Spleen (tissue), 11 donors: ENCODE data around the gene EHD4. TPM values are rescaled to one million over a fixed set of nuclear protein-coding genes. Genes with fewer than 3 reads are reported as not detected.

Experiments
- DNase-seq: peaks from one replicate; pipeline ENCODE4 v3.0.0-alpha.2; 2020
- H3K27ac ChIP-seq, 8 donors: fragments of 200-600 bp; sonication (generic) in 7 of 8; 1 replicate in 4 of 8; 2 replicates in 4 of 8; pipeline versions ENCODE4 v1.5.0 to v1.8.0; 2016 to 2021; ENCODE audit warnings: inconsistent platforms in 4 of 8, mild to moderate bottlenecking in 4 of 8, moderate library complexity in 1 of 8
- H3K27me3 ChIP-seq, 7 donors: fragments of 200-600 bp; sonication (generic) in 6 of 7; replicated peaks in 1 of 7; 1 replicate in 4 of 7; 2 replicates in 3 of 7; pipeline versions ENCODE4 v1.5.0 to v1.8.0; 2016 to 2021; ENCODE audit warnings: inconsistent platforms in 3 of 7, mild to moderate bottlenecking in 1 of 7
- H3K36me3 ChIP-seq, 6 donors: fragments of 200-600 bp; sonication (generic) in 5 of 6; 1 replicate in 4 of 6; 2 replicates in 2 of 6; pipeline versions ENCODE4 v1.5.0 to v1.8.0; 2016 to 2021; ENCODE audit warnings: inconsistent platforms in 2 of 6
- H3K4me1 ChIP-seq, 6 donors: fragments of 200-600 bp; sonication (generic) in 5 of 6; 1 replicate in 3 of 6; 2 replicates in 3 of 6; pipeline versions ENCODE4 v1.5.0 to v1.8.0; 2016 to 2021; ENCODE audit warnings: inconsistent platforms in 3 of 6
- H3K4me3 ChIP-seq, 8 donors: fragments of 200-600 bp; sonication (generic) in 7 of 8; 1 replicate in 4 of 8; 2 replicates in 4 of 8; pipeline versions ENCODE4 v1.5.0 to v1.8.0; 2016 to 2021; ENCODE audit warnings: inconsistent platforms in 4 of 8, mild to moderate bottlenecking in 4 of 8, moderate library complexity in 2 of 8
- H3K9me3 ChIP-seq, 8 donors: fragments of 200-600 bp; sonication (generic) in 7 of 8; 1 replicate in 4 of 8; 2 replicates in 4 of 8; pipeline versions ENCODE4 v1.5.0 to v1.8.0; 2016 to 2021; ENCODE audit warnings: inconsistent platforms in 4 of 8
- POLR2A ChIP-seq, 3 donors: fragments of 450-650 bp; IDR thresholded peaks; one replicate each; pipeline ENCODE4 v1.5.1; 2017; ENCODE audit warnings: antibody characterized with exemption in 3 of 3, mild to moderate bottlenecking in 1 of 3
- POLR2AphosphoS5 ChIP-seq, 3 donors: sonication (generic); formaldehyde crosslinking; IDR thresholded peaks; one replicate each; pipeline ENCODE4 v1.5.1; 2017; ENCODE audit warnings: antibody characterized with exemption in 3 of 3
- WGBS, 5 donors: extraction: QIAGEN DNeasy Blood & Tissue Kit in 3 of 5; methylation state at CpG; one replicate each; pipeline versions ENCODE4 v1.1.5 to v1.1.7; 2013 to 2018; 5-methylcytosine and 5-hydroxymethylcytosine counted together
- intact Hi-C: fragments of 100-400 bp; cut with DNase I; formaldehyde crosslinking; loops from one replicate; pipeline ENCODE4 v1.15.0; 2023; ENCODE audit warnings: low total_unique reads
- polyA plus RNA-seq, 3 donors: library from polyadenylated mRNA; stranded (reverse); fragments of 200-250 nt; gene quantifications; one replicate each; pipeline ENCODE4 v1.2.1, GENCODE V29; 2013
- total RNA-seq, 7 donors: library from RNA; depleted of rRNA in 3 of 7; stranded (reverse); fragments of >200 nt in 3 of 7; fragmentation: NEBNext Ultra II Directional in 4 of 7; extraction: Animal tissue kit (Norgen Biotek cat#: 25700) in 4 of 7; gene quantifications; one replicate each; pipeline versions ENCODE4 v1.1.0 to v1.2.1, GENCODE V29; 2016 to 2021
- TF ChIP-seq, protein P1 (sequence below), 11 experiments: fragments of 200-600 bp in 7 of 11; fragments of 450-650 bp in 4 of 11; sonication (generic) in 4 of 11; IDR thresholded peaks in 8 of 11; conservative IDR thresholded peaks in 3 of 11; 1 replicate in 7 of 11; 2 replicates in 4 of 11; pipeline versions ENCODE4 v1.4.0 to v1.8.0; 2016 to 2021; ENCODE audit warnings: antibody characterized with exemption in 11 of 11, inconsistent platforms in 4 of 11, mild to moderate bottlenecking in 1 of 11
- donor health status: healthy with polysubstance abuse.
- donor health status: DM: no; HTN: no; CAD: no; lungs with moderate emphysema.
- donor health status: DM: no; HTN: no; CAD: no.
- donor health status: Bipolar disorder and iron deficiency.
- donor health status: healthy.
- donor health status: DM: no; HTN: no; CAD: no.
- donor health status: DM: yes; HTN: yes; CAD: no.

Gene EHD4
- total and polyA plus RNA-seq, 10 donors: 5.5 to 33.2 (median 21.7) TPM

GRCh38 chr15:41881550-41881919 is 90.8 kb downstream of the EHD4 start:
- TF ChIP-seq POLR2AphosphoS5 (IDR thresholded peaks at IDR 0.05): no peak
- TF ChIP-seq, protein P1, sequence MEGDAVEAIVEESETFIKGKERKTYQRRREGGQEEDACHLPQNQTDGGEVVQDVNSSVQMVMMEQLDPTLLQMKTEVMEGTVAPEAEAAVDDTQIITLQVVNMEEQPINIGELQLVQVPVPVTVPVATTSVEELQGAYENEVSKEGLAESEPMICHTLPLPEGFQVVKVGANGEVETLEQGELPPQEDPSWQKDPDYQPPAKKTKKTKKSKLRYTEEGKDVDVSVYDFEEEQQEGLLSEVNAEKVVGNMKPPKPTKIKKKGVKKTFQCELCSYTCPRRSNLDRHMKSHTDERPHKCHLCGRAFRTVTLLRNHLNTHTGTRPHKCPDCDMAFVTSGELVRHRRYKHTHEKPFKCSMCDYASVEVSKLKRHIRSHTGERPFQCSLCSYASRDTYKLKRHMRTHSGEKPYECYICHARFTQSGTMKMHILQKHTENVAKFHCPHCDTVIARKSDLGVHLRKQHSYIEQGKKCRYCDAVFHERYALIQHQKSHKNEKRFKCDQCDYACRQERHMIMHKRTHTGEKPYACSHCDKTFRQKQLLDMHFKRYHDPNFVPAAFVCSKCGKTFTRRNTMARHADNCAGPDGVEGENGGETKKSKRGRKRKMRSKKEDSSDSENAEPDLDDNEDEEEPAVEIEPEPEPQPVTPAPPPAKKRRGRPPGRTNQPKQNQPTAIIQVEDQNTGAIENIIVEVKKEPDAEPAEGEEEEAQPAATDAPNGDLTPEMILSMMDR (IDR thresholded peaks at IDR 0.05 in 8 of 11, conservative IDR thresholded peaks at IDR 0.05 in 3 of 11): no peak
- no peak for TF ChIP-seq POLR2A (IDR thresholded peaks at IDR 0.05)
- intact Hi-C loops: no loop called here
- peak overlapping the region in 3 of 8 donors; percentile 3 to 58 (median 25) for H3K4me3 ChIP-seq
- no peaks in the 10 kb centered on the region for H3K36me3 ChIP-seq
- peaks cover 0 to 57% (median 13%) of the 10 kb centered on the region in 7 donors for H3K27me3 ChIP-seq
- H3K4me1 ChIP-seq: peaks cover 4 to 22% (median 17%) of the 10 kb centered on the region in 6 donors
- no peak overlapping the region for H3K27ac ChIP-seq
- no peaks in the 10 kb centered on the region for H3K9me3 ChIP-seq
- WGBS, 5 donors: 41 to 63% (median 50%) methylated on average over 10 of the region's 10 CpGs
- no peak for DNase-seq

DNA sequence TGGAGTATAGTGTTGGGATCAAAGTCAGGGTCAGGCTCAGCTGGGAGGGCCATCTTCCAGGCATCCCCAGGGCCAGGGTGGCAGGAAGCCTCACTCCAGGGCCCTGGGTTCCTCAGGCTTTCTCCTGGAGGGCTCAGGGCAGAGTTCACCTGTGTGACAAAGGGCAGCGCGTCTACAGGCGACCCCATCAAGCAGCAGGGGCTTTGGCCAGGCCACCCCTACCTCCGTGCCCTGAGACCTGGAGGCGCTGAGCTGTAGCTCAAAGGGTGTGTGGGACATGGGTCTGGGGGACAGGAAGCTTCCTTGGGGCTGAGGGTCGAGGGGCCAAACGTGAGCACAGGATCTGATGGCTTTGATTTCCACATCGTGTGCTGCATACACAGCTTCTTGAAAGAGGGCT is 91.3 kb downstream of the EHD4 start:
- intact Hi-C loops: no loop called here
- peaks cover 0 to 62% (median 13%) of the 10 kb centered on the region in 7 donors for H3K27me3 ChIP-seq
- peaks cover 4 to 22% (median 17%) of the 10 kb centered on the region in 6 donors for H3K4me1 ChIP-seq
- no peaks in the 10 kb centered on the region for H3K9me3 ChIP-seq
- TF ChIP-seq, protein P1 (IDR thresholded peaks at IDR 0.05 in 8 of 11, conservative IDR thresholded peaks at IDR 0.05 in 3 of 11): no peak
- no peak for TF ChIP-seq POLR2AphosphoS5 (IDR thresholded peaks at IDR 0.05)
- no peak for TF ChIP-seq POLR2A (IDR thresholded peaks at IDR 0.05)
- DNase-seq: no peak
- no peak overlapping the region for H3K4me3 ChIP-seq
- H3K36me3 ChIP-seq: no peaks in the 10 kb centered on the region
- no peak overlapping the region for H3K27ac ChIP-seq
- 83 to 91% (median 87%) methylated on average over 6 to 8 of the region's 8 CpGs for WGBS, 5 donors

DNA sequence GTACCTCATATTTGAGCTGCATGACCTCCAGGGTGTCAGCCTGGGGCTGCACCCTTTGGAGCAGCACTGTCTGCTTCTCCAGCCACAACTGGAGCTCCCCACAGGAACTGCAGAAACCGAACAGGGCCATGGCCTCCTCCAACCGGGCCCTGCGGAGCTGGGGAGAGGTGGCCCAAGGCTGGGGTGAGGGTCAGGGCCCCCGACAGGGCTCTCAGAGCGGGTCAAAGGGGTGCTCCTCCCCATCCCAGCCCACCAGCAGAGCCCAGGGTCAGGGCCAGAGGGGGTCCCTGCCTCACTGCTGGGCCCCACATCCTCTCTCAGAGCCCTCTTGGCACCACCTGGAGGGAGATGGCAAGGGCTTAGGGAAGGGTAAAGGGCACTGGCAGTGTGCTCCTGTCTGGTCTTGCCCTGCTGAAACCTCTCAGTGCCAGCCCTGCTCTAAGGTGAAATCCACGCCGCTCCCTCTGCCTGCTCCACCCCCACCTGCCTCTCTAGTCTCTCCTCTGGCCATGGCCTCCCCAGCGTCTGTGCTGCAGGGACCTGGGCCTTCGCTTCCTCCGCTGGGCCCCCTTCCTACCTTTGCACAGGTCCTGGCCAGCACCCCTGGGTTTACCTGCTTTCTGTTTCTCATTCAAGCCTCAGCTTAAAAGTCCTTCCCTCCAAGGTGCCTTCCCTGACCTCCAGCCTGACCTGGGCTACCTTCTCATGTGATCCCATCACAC is 92.0 kb downstream of the EHD4 start:
- no peaks in the 10 kb centered on the region for H3K9me3 ChIP-seq
- H3K4me1 ChIP-seq: peaks cover 4 to 22% (median 17%) of the 10 kb centered on the region in 6 donors
- H3K27ac ChIP-seq: no peak overlapping the region
- no peak for TF ChIP-seq POLR2A (IDR thresholded peaks at IDR 0.05)
- TF ChIP-seq, protein P1 (IDR thresholded peaks at IDR 0.05 in 8 of 11, conservative IDR thresholded peaks at IDR 0.05 in 3 of 11): no peak
- TF ChIP-seq POLR2AphosphoS5 (IDR thresholded peaks at IDR 0.05): no peak
- H3K36me3 ChIP-seq: no peaks in the 10 kb centered on the region
- peak; percentile 70 for DNase-seq
- no peak overlapping the region for H3K4me3 ChIP-seq
- WGBS, 5 donors: 93 to 98% (median 96%) methylated on average over 5 to 10 of the region's 10 CpGs
- H3K27me3 ChIP-seq: peaks cover 0 to 62% (median 13%) of the 10 kb centered on the region in 7 donors
- intact Hi-C loops: no loop called here

GRCh38 chr15:41879321-41879845 is 93.0 kb downstream of the EHD4 start:
- Histone ChIP-seq H3K27ac (no peak overlapping the region), H3K27me3 (peaks cover 0 to 64% (median 13%) of the 10 kb centered on the region in 7 donors), H3K4me3 (no peak overlapping the region), H3K4me1 (peaks cover 4 to 22% (median 17%) of the 10 kb centered on the region in 6 donors), H3K9me3 (no peaks in the 10 kb centered on the region), H3K36me3 (no peaks in the 10 kb centered on the region)
- intact Hi-C loops: no loop called here
- TF ChIP-seq, protein P1 (IDR thresholded peaks at IDR 0.05 in 8 of 11, conservative IDR thresholded peaks at IDR 0.05 in 3 of 11): no peak
- no peak for TF ChIP-seq POLR2A (IDR thresholded peaks at IDR 0.05)
- TF ChIP-seq POLR2AphosphoS5 (IDR thresholded peaks at IDR 0.05): no peak
- DNase-seq: no peak
- 89 to 98% (median 92%) methylated on average over 5 to 10 of the region's 10 CpGs for WGBS, 5 donors
